ENCODE results near the gene CARD11. TPM values are rescaled to one million over a fixed set of nuclear protein-coding genes. Genes with fewer than 3 reads are reported as not detected.

The CARD11 gene
- total RNA-seq, 1 experiment from 2014 or later: 0.57 TPM

DNA sequence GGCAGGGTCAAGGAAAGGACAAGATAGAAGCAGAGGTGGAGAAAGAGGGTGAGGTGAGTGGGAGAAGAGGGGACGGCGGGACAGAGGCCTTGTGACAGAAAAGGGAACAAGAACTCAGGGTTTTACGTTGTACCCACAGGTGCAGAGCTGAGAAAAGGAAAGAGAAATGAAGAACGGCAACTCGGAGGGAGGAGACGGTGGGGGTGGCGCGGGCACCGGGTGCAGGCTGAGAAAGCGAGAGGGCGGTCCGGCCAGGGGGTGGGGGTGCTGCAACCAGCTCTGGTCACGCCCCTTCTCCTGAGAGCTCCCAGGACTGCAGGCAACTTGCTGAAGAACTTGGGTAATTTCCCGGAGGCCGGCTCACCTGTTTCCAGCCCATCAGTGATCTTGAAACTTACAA, 65.3 kb downstream of the CARD11 start:
- Histone ChIP-seq H3K27ac (ENCODE audit: low read depth, low read length) (no peak overlapping the region), H3K27me3 (ENCODE audit: insufficient read depth, low read length) (no peaks in the 10 kb centered on the region), H2AFZ (ENCODE audit: low read depth, low read length, poor library complexity, severe bottlenecking) (no peak overlapping the region), H3K9me3 (ENCODE audit: control insufficient read depth in 1 of 2, insufficient read depth in 1 of 2, low read depth in 1 of 2, low read length in 2 of 2) (no peaks in the 10 kb centered on the region), H3K79me2 (ENCODE audit: insufficient read depth, low read length) (no peaks in the 10 kb centered on the region), H3K9ac (ENCODE audit: low read length) (no peak overlapping the region), H3K9me2 (ENCODE audit: insufficient read depth) (no peaks in the 10 kb centered on the region), H3K4me2 (ENCODE audit: low read length) (no peak overlapping the region), H3K36me3 (ENCODE audit: control insufficient read depth in 1 of 2, insufficient read depth in 2 of 2, low read length in 2 of 2) (no peaks in the 10 kb centered on the region), H4K20me1 (ENCODE audit: insufficient read depth) (no peaks in the 10 kb centered on the region), H3K4me1 (ENCODE audit: control insufficient read depth in 1 of 2, insufficient read depth in 2 of 2, low read length in 2 of 2) (no peaks in the 10 kb centered on the region), H3K4me3 (replicated peaks in 1 of 2; ENCODE audit: low read depth in 1 of 2, low read length in 2 of 2) (no peak overlapping the region)
- RAD21 ChIA-PET (ENCODE audit: low non-redundant PET in 1 of 2, low total read pairs in 2 of 2, uncharacterized antibody in 2 of 2, unreplicated experiment in 2 of 2): no interaction called here
- TF ChIP-seq POLR2A (IDR thresholded peaks at IDR 0.05; ENCODE audit: borderline replicate concordance, extremely low read depth, insufficient read depth, insufficient read length) (no peak), TCF7L2 (IDR thresholded peaks at IDR 0.05; ENCODE audit: borderline replicate concordance, extremely low read depth, insufficient read depth, insufficient read length) (no peak), ZNF274 (IDR thresholded peaks at IDR 0.05; ENCODE audit: low read depth, low read length) (no peak), EGR1 (IDR thresholded peaks at IDR 0.05; ENCODE audit: low read depth) (no peak), CEBPB (IDR thresholded peaks at IDR 0.05; ENCODE audit: low read depth) (no peak), EZH2 (IDR thresholded peaks at IDR 0.05) (no peak), RAD21 (IDR thresholded peaks at IDR 0.05; ENCODE audit: low read depth) (no peak), JUND (IDR thresholded peaks at IDR 0.05) (no peak), CBX3 (IDR thresholded peaks at IDR 0.05; ENCODE audit: low read depth) (no peak), YY1 (IDR thresholded peaks at IDR 0.05; ENCODE audit: extremely low read depth, insufficient replicate concordance, low read depth, low read length) (no peak), FOSL1 (IDR thresholded peaks at IDR 0.05; ENCODE audit: low read depth) (no peak), EZH2phosphoT487 (IDR thresholded peaks at IDR 0.05; ENCODE audit: borderline replicate concordance) (no peak), SP1 (IDR thresholded peaks at IDR 0.05; ENCODE audit: low read depth) (no peak), ELF1 (IDR thresholded peaks at IDR 0.05; ENCODE audit: borderline replicate concordance, low read depth) (no peak), ZFX (IDR thresholded peaks at IDR 0.05) (no peak)
- TF ChIP-seq, protein P1, sequence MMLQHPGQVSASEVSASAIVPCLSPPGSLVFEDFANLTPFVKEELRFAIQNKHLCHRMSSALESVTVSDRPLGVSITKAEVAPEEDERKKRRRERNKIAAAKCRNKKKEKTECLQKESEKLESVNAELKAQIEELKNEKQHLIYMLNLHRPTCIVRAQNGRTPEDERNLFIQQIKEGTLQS (IDR thresholded peaks at IDR 0.05): no peak
- TF ChIP-seq, protein P2, sequence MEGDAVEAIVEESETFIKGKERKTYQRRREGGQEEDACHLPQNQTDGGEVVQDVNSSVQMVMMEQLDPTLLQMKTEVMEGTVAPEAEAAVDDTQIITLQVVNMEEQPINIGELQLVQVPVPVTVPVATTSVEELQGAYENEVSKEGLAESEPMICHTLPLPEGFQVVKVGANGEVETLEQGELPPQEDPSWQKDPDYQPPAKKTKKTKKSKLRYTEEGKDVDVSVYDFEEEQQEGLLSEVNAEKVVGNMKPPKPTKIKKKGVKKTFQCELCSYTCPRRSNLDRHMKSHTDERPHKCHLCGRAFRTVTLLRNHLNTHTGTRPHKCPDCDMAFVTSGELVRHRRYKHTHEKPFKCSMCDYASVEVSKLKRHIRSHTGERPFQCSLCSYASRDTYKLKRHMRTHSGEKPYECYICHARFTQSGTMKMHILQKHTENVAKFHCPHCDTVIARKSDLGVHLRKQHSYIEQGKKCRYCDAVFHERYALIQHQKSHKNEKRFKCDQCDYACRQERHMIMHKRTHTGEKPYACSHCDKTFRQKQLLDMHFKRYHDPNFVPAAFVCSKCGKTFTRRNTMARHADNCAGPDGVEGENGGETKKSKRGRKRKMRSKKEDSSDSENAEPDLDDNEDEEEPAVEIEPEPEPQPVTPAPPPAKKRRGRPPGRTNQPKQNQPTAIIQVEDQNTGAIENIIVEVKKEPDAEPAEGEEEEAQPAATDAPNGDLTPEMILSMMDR (IDR thresholded peaks at IDR 0.05 in 2 of 3, conservative IDR thresholded peaks at IDR 0.05 in 1 of 3; ENCODE audit: borderline replicate concordance in 1 of 3, insufficient read depth in 1 of 3, low read depth in 2 of 3, low read length in 2 of 3): no peak
- ATAC-seq (no peak), DNase-seq (ENCODE audit: low read depth, low spot score) (no peak)
- CTCF ChIA-PET: no interaction called here
- POLR2A ChIA-PET: no interaction called here
- intact Hi-C loops (cut with micrococcal nuclease): no loop called here
- no TSS peak for BruUV-seq (replicated peaks)
